ENCODE results near the gene TRMO. TPM values are rescaled to one million over a fixed set of nuclear protein-coding genes. Genes with fewer than 3 reads are reported as not detected.
A peak's percentile ranks its signal among the peaks of the same experiment; 100 is the strongest.

Gene TRMO
- total RNA-seq, 2 experiments from 2014 or later = 42.8 to 45.8 TPM

- Mint-ChIP-seq H3K27ac (peak overlapping the region; percentile 8), H3K4me1 (ENCODE audit: low read depth) (peaks cover 32% of the 10 kb centered on the region), H3K4me3 (no peak overlapping the region), H3K36me3 (ENCODE audit: low read depth) (peaks cover 20% of the 10 kb centered on the region), H3K9me3 (peaks cover 5% of the 10 kb centered on the region), H3K27me3 (no peaks in the 10 kb centered on the region)
- no peaks in the 10 kb centered on the region for H3K27me3 ChIP-seq (ENCODE audit: control insufficient read depth in 1 of 2, insufficient read depth in 2 of 2, low read length in 2 of 2)
- peaks cover 9% of the 10 kb centered on the region for H3K36me3 ChIP-seq (ENCODE audit: insufficient read depth, low read length)
- intact Hi-C loops (cut with DNase I, micrococcal nuclease) = no loop called here
- no peak overlapping the region for H3K27ac ChIP-seq (ENCODE audit: low read depth in 1 of 2, low read length in 2 of 2)
- no peak overlapping the region for H3K4me3 ChIP-seq (ENCODE audit: low read length)
- H3K4me1 ChIP-seq (ENCODE audit: insufficient read depth, low read length) = peaks cover 8% of the 10 kb centered on the region
- peak in 3 of 14 experiments; percentile 31 to 49 (median 37) for DNase-seq
- no peaks in the 10 kb centered on the region for H3K9me3 ChIP-seq (ENCODE audit: control insufficient read depth in 1 of 2, insufficient read depth in 1 of 2, low read length in 2 of 2)
- TF ChIP-seq, protein P1, sequence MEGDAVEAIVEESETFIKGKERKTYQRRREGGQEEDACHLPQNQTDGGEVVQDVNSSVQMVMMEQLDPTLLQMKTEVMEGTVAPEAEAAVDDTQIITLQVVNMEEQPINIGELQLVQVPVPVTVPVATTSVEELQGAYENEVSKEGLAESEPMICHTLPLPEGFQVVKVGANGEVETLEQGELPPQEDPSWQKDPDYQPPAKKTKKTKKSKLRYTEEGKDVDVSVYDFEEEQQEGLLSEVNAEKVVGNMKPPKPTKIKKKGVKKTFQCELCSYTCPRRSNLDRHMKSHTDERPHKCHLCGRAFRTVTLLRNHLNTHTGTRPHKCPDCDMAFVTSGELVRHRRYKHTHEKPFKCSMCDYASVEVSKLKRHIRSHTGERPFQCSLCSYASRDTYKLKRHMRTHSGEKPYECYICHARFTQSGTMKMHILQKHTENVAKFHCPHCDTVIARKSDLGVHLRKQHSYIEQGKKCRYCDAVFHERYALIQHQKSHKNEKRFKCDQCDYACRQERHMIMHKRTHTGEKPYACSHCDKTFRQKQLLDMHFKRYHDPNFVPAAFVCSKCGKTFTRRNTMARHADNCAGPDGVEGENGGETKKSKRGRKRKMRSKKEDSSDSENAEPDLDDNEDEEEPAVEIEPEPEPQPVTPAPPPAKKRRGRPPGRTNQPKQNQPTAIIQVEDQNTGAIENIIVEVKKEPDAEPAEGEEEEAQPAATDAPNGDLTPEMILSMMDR (IDR thresholded peaks at IDR 0.05) = peak; percentile 21
- ATAC-seq (ENCODE audit: poor library complexity) = no peak
- POLR2A ChIA-PET = interaction anchor here (1.2 to 1.9 kb wide), 2 partner anchors 10 to 25 kb away, joined by 13 to 17 read pairs; partner anchors contain the start of gene TRMO
- CTCF ChIA-PET = interaction anchor here (1.0 to 1.5 kb wide), 4 partner anchors 9 to 27 kb away, joined by 3 to 19 read pairs (median 8); partner anchors contain the start of gene TRMO
Measured at GRCh38 chr9:97895695-97896332, 26.5 kb downstream of the TRMO start.

GRCh38 chr9:97895211-97895610, 27.1 kb downstream of the TRMO start:
- intact Hi-C loops (cut with DNase I, micrococcal nuclease) = no loop called here
- Mint-ChIP-seq H3K4me1 (ENCODE audit: low read depth) (peaks cover 28% of the 10 kb centered on the region), H3K4me3 (no peak overlapping the region), H3K9me3 (peaks cover 5% of the 10 kb centered on the region), H3K27ac (peak overlapping the region; percentile 8), H3K27me3 (no peaks in the 10 kb centered on the region), H3K36me3 (ENCODE audit: low read depth) (peaks cover 18% of the 10 kb centered on the region)
- Histone ChIP-seq H3K4me1 (ENCODE audit: insufficient read depth, low read length) (peaks cover 6% of the 10 kb centered on the region), H3K9me3 (ENCODE audit: control insufficient read depth in 1 of 2, insufficient read depth in 1 of 2, low read length in 2 of 2) (no peaks in the 10 kb centered on the region), H3K27me3 (ENCODE audit: control insufficient read depth in 1 of 2, insufficient read depth in 2 of 2, low read length in 2 of 2) (no peaks in the 10 kb centered on the region), H3K27ac (ENCODE audit: low read depth in 1 of 2, low read length in 2 of 2) (no peak overlapping the region), H3K36me3 (ENCODE audit: insufficient read depth, low read length) (peaks cover 6% of the 10 kb centered on the region), H3K4me3 (ENCODE audit: low read length) (no peak overlapping the region)
- no peak for DNase-seq
- ATAC-seq (ENCODE audit: poor library complexity) = no peak
- POLR2A ChIA-PET = interaction anchor here (1.2 to 1.9 kb wide), 2 partner anchors 11 to 26 kb away, joined by 13 to 17 read pairs; partner anchors contain the start of gene TRMO
- TF ChIP-seq, protein P1 (IDR thresholded peaks at IDR 0.05) = no peak
- CTCF ChIA-PET = interaction anchor here (1.0 to 1.5 kb wide), 4 partner anchors 10 to 27 kb away, joined by 3 to 19 read pairs (median 8); partner anchors contain the start of gene TRMO

DNA sequence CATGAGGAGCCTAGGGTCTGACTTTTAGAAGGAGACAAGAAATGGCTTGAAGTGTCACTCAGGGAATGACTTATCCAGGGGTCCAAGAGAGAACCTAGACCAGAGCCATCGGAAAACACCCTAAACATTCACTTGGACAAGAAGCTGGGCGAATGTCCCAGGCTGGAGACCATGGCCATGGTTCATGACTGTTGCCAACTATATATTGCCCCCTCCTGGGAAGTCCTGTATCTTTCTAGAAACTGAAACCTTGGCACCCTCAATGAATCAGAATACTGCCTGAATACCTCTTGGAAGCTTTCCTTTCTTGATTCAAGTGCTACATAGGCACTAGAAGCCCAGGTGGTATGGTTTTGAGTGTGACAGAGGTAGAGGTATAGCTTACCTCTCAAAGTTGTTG, 29.9 kb downstream of the TRMO start:
- Histone ChIP-seq H3K27ac (ENCODE audit: low read depth in 1 of 2, low read length in 2 of 2) (no peak overlapping the region), H3K4me3 (ENCODE audit: low read length) (no peak overlapping the region), H3K4me1 (ENCODE audit: insufficient read depth, low read length) (peaks cover 10% of the 10 kb centered on the region), H3K36me3 (ENCODE audit: insufficient read depth, low read length) (peaks cover 3% of the 10 kb centered on the region), H3K9me3 (ENCODE audit: control insufficient read depth in 1 of 2, insufficient read depth in 1 of 2, low read length in 2 of 2) (no peaks in the 10 kb centered on the region), H3K27me3 (ENCODE audit: control insufficient read depth in 1 of 2, insufficient read depth in 2 of 2, low read length in 2 of 2) (no peaks in the 10 kb centered on the region)
- POLR2A ChIA-PET = interaction anchor here (0.6 to 5.8 kb wide), 4 partner anchors 9 to 29 kb away, joined by 3 to 60 read pairs (median 6); partner anchors contain the start of gene TRMO
- Mint-ChIP-seq H3K27me3 (no peaks in the 10 kb centered on the region), H3K4me3 (no peak overlapping the region), H3K9me3 (peaks cover 5% of the 10 kb centered on the region), H3K27ac (no peak overlapping the region), H3K36me3 (ENCODE audit: low read depth) (peaks cover 22% of the 10 kb centered on the region), H3K4me1 (ENCODE audit: low read depth) (peaks cover 20% of the 10 kb centered on the region)
- intact Hi-C loops (cut with DNase I, micrococcal nuclease) = loop anchor here in 1 of 2 experiments (5.0 kb wide), 1 partner anchor 60 kb away; no protein-coding TSS in a partner anchor
- CTCF ChIA-PET = interaction anchor here (0.9 to 4.0 kb wide), 4 partner anchors 9 to 90 kb away, joined by 3 to 78 read pairs (median 4); partner anchors contain the start of genes ANP32B and TRMO
- TF ChIP-seq, protein P1 (IDR thresholded peaks at IDR 0.05) = no peak
- ATAC-seq (ENCODE audit: poor library complexity) (no peak), DNase-seq (no peak)
